Measurements from ENCODE around the gene PRKCD.

The PRKCD gene

GRCh38 chr3:53120336-53120735, 40.7 kb upstream of the PRKCD start:
- TF ChIP-seq, protein P1, sequence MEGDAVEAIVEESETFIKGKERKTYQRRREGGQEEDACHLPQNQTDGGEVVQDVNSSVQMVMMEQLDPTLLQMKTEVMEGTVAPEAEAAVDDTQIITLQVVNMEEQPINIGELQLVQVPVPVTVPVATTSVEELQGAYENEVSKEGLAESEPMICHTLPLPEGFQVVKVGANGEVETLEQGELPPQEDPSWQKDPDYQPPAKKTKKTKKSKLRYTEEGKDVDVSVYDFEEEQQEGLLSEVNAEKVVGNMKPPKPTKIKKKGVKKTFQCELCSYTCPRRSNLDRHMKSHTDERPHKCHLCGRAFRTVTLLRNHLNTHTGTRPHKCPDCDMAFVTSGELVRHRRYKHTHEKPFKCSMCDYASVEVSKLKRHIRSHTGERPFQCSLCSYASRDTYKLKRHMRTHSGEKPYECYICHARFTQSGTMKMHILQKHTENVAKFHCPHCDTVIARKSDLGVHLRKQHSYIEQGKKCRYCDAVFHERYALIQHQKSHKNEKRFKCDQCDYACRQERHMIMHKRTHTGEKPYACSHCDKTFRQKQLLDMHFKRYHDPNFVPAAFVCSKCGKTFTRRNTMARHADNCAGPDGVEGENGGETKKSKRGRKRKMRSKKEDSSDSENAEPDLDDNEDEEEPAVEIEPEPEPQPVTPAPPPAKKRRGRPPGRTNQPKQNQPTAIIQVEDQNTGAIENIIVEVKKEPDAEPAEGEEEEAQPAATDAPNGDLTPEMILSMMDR (IDR thresholded peaks at IDR 0.05; ENCODE audit: control insufficient read depth, insufficient read depth, low read depth, low read length, missing control alignments) = no peak
- no peak for DNase-seq (ENCODE audit: low read depth)

GRCh38 chr3:53122255-53122932, 38.6 kb upstream of the PRKCD start:
- TF ChIP-seq, protein P1 (IDR thresholded peaks at IDR 0.05; ENCODE audit: control insufficient read depth, insufficient read depth, low read depth, low read length, missing control alignments) = no peak
- DNase-seq (ENCODE audit: low read depth) = no peak
- no peak overlapping the region for H3K4me3 ChIP-seq (ENCODE audit: control insufficient read depth, low read depth, low read length)

More at GRCh38 chr3:53120336-53120735, 40.7 kb upstream of the PRKCD start:
- H3K4me3 ChIP-seq (ENCODE audit: control insufficient read depth, low read depth, low read length) = no peak overlapping the region

- DNase-seq (ENCODE audit: low read depth) = no peak
- TF ChIP-seq, protein P1 (IDR thresholded peaks at IDR 0.05; ENCODE audit: control insufficient read depth, insufficient read depth, low read depth, low read length, missing control alignments) = no peak
- no peak overlapping the region for H3K4me3 ChIP-seq (ENCODE audit: control insufficient read depth, low read depth, low read length)
Observed at GRCh38 chr3:53122933-53123305, 38.1 kb upstream of the PRKCD start.

GRCh38 chr3:53123510-53123909, 37.5 kb upstream of the PRKCD start:
- DNase-seq (ENCODE audit: low read depth) = no peak
- H3K4me3 ChIP-seq (ENCODE audit: control insufficient read depth, low read depth, low read length) = no peak overlapping the region
- TF ChIP-seq, protein P1 (IDR thresholded peaks at IDR 0.05; ENCODE audit: control insufficient read depth, insufficient read depth, low read depth, low read length, missing control alignments) = no peak

DNA sequence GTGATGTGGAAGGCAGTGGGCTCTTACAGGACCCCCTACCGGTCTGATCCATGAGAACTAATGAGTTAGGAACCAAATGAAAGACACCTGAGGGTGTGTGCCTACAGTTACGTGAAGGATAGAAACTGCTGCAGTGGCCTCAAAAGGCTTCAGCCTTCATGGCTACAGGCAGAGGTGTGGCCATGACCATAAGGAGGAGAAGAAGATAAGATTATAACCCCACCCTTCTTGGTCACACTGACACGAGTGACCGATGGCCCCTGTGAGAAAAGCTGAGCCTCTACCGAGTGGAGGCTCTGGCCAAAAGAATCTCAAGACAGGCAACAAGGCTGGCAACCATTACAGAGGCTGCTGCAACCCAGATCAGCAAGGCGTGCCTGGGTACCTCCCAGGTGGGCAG, 37.1 kb upstream of the PRKCD start:
- no peak for DNase-seq (ENCODE audit: low read depth)
- H3K4me3 ChIP-seq (ENCODE audit: control insufficient read depth, low read depth, low read length) = no peak overlapping the region
- TF ChIP-seq, protein P1 (IDR thresholded peaks at IDR 0.05; ENCODE audit: control insufficient read depth, insufficient read depth, low read depth, low read length, missing control alignments) = no peak

GRCh38 chr3:53126601-53127000, 34.4 kb upstream of the PRKCD start:
- H3K4me3 ChIP-seq (ENCODE audit: control insufficient read depth, low read depth, low read length) = no peak overlapping the region
- DNase-seq (ENCODE audit: low read depth) = no peak
- TF ChIP-seq, protein P1 (IDR thresholded peaks at IDR 0.05; ENCODE audit: control insufficient read depth, insufficient read depth, low read depth, low read length, missing control alignments) = no peak
